H1 (cell line): ENCODE results near the gene SLC24A4. TPM values are rescaled to one million over a fixed set of nuclear protein-coding genes. Genes with fewer than 3 reads are reported as not detected.

Source experiments
- CTCF ChIA-PET: fragments of 300-600 bp; sonication (Branson Sonifier 250); formaldehyde crosslinking; loops from one replicate; lab custom pipeline; 2021; ENCODE audit not compliant: partially characterized antibody; lab: Charles Lee
- POLR2A ChIA-PET: fragments of 300-600 bp; sonication (Branson Sonifier 250); formaldehyde crosslinking; loops from one replicate; lab custom pipeline; 2021; ENCODE audit warnings: inconsistent platforms; ENCODE audit not compliant: partially characterized antibody; lab: Charles Lee
- DNase-seq, 2 experiments: peaks; one replicate each; pipeline versions ENCODE4 v3.0.0 to v3.0.0-alpha.2; 2010 to 2022; ENCODE audit warnings: low spot score in 2 of 2, low read depth in 1 of 2, mixed read lengths in 1 of 2
- FAIRE-seq: peaks from 2 replicates; lab custom pipeline; 2011; peaks lifted over from hg19 to GRCh38; lab: Jason Lieb, UNC
- H2AFZ ChIP-seq: 2 replicates; pipeline ENCODE4 v1.8.1; 2012; ENCODE audit warnings: low read length, inconsistent platforms
- H2AK5ac ChIP-seq: 2 replicates; pipeline ENCODE4 v1.6.1; 2013; ENCODE audit warnings: low read depth, low read length
- H2BK120ac ChIP-seq: replicated peaks from 2 replicates; pipeline ENCODE3; 2013; ENCODE audit warnings: low read depth, low read length, inconsistent platforms
- H2BK12ac ChIP-seq: 2 replicates; pipeline ENCODE4 v1.6.1; 2013; ENCODE audit warnings: low read depth, low read length
- H2BK15ac ChIP-seq: 2 replicates; pipeline ENCODE4 v1.6.1; 2013; ENCODE audit warnings: low read length
- H2BK20ac ChIP-seq: 2 replicates; pipeline ENCODE4 v1.6.1; 2013; ENCODE audit warnings: low read length
- H2BK5ac ChIP-seq: 2 replicates; pipeline ENCODE4 v1.6.1; 2013; ENCODE audit warnings: low read depth, low read length
- H3K14ac ChIP-seq: 2 replicates; pipeline ENCODE4 v1.6.1; 2013; ENCODE audit warnings: inconsistent platforms; ENCODE audit not compliant: insufficient read length
- H3K18ac ChIP-seq: 2 replicates; pipeline ENCODE4 v1.6.1; 2013; ENCODE audit warnings: low read length; ENCODE audit errors: extremely low read depth
- H3K23ac ChIP-seq: 2 replicates; pipeline ENCODE4 v1.6.1; 2013; ENCODE audit warnings: inconsistent platforms; ENCODE audit not compliant: insufficient read length
- H3K23me2 ChIP-seq: 2 replicates; pipeline ENCODE4 v1.6.1; 2013; ENCODE audit warnings: low read depth, low read length
- H3K27ac ChIP-seq: 2 replicates; pipeline ENCODE4 v1.6.1; 2011; ENCODE audit warnings: low read depth, low read length, inconsistent platforms
- H3K27me3 ChIP-seq, 4 experiments: replicated peaks in 1 of 4; 1 replicate in 1 of 4; 2 replicates in 3 of 4; pipeline versions ENCODE4 v1.6.1 to v1.8.1; 2011 to 2013; ENCODE audit warnings: low read length in 3 of 4, mild to moderate bottlenecking in 3 of 4, inconsistent platforms in 2 of 4, mixed read lengths in 2 of 4, moderate library complexity in 1 of 4; ENCODE audit not compliant: control insufficient read depth in 3 of 4, insufficient read depth in 3 of 4; ENCODE audit errors: extremely low read depth in 1 of 4
- H3K36me3 ChIP-seq, 4 experiments: 2 replicates each; pipeline versions ENCODE4 v1.6.1 to v1.8.1; 2011 to 2013; ENCODE audit warnings: mild to moderate bottlenecking in 4 of 4, low read length in 3 of 4, moderate library complexity in 2 of 4, control low read depth in 1 of 4, inconsistent platforms in 1 of 4; ENCODE audit not compliant: insufficient read depth in 4 of 4, control insufficient read depth in 2 of 4
- H3K4ac ChIP-seq: replicated peaks from 2 replicates; pipeline ENCODE3; 2013; ENCODE audit warnings: low read length, low read depth, mixed read lengths, inconsistent platforms; ENCODE audit not compliant: insufficient read length
- H3K4me1 ChIP-seq, 4 experiments: replicated peaks in 1 of 4; 1 replicate in 1 of 4; 2 replicates in 3 of 4; pipeline versions ENCODE4 v1.6.1 to v1.8.1; 2011 to 2013; ENCODE audit warnings: low read length in 3 of 4, inconsistent platforms in 2 of 4, mixed read lengths in 1 of 4; ENCODE audit not compliant: insufficient read depth in 4 of 4, control insufficient read depth in 3 of 4
- H3K4me2 ChIP-seq, 2 experiments: 2 replicates each; pipeline versions ENCODE4 v1.6.1 to v1.8.1; 2011 to 2013; ENCODE audit warnings: low read depth in 2 of 2, low read length in 2 of 2, control low read depth in 1 of 2, inconsistent platforms in 1 of 2, mild to moderate bottlenecking in 1 of 2; ENCODE audit not compliant: insufficient read depth in 1 of 2
- H3K4me3 ChIP-seq, 4 experiments: fragments of 200-600, 300-600 bp in 1 of 4; sonication (generic), shearing (Covaris generic), sonication (Bioruptor Twin) in 1 of 4; 2 replicates each; pipeline versions ENCODE4 v1.5.1 to v1.8.1; 2011 to 2016; ENCODE audit warnings: low read length in 4 of 4, low read depth in 3 of 4, control low read depth in 2 of 4, inconsistent platforms in 2 of 4, mild to moderate bottlenecking in 2 of 4, mixed read lengths in 1 of 4, moderate library complexity in 1 of 4; ENCODE audit not compliant: insufficient read depth in 2 of 4; ENCODE audit errors: extremely low read depth in 1 of 4
- H3K56ac ChIP-seq: replicated peaks from 2 replicates; pipeline ENCODE3; 2013; ENCODE audit warnings: low read depth, mild to moderate bottlenecking, mixed read lengths, low read length, inconsistent platforms; ENCODE audit not compliant: insufficient read length
- H3K79me1 ChIP-seq: 2 replicates; pipeline ENCODE4 v1.6.1; 2013; ENCODE audit warnings: low read depth, low read length, control low read depth
- H3K79me2 ChIP-seq, 2 experiments: 2 replicates each; pipeline versions ENCODE4 v1.6.1 to v1.8.1; 2012 to 2013; ENCODE audit warnings: low read length in 2 of 2, mild to moderate bottlenecking in 2 of 2, inconsistent platforms in 1 of 2; ENCODE audit not compliant: insufficient read depth in 2 of 2, control insufficient read depth in 1 of 2
- H3K9ac ChIP-seq, 4 experiments: replicated peaks in 1 of 4; 1 replicate in 1 of 4; 2 replicates in 3 of 4; pipeline versions ENCODE4 v1.6.1 to v1.8.1; 2011 to 2013; ENCODE audit warnings: low read depth in 3 of 4, low read length in 3 of 4, control low read depth in 2 of 4, mild to moderate bottlenecking in 2 of 4, moderate library complexity in 2 of 4, inconsistent platforms in 1 of 4; ENCODE audit errors: extremely low read depth in 1 of 4
- H3K9me3 ChIP-seq, 2 experiments: 2 replicates each; pipeline versions ENCODE4 v1.6.1 to v1.8.1; 2012 to 2013; ENCODE audit warnings: mild to moderate bottlenecking in 2 of 2, moderate library complexity in 2 of 2, control low read depth in 1 of 2, inconsistent platforms in 1 of 2, low read depth in 1 of 2, low read length in 1 of 2, mixed read lengths in 1 of 2; ENCODE audit not compliant: insufficient read depth in 2 of 2
- H4K20me1 ChIP-seq, 2 experiments: replicated peaks in 1 of 2; 2 replicates each; pipeline versions ENCODE3 to v1.8.1; 2011 to 2013; ENCODE audit warnings: inconsistent platforms in 2 of 2, low read length in 2 of 2, mild to moderate bottlenecking in 1 of 2; ENCODE audit not compliant: insufficient read depth in 2 of 2, control insufficient read depth in 1 of 2
- H4K5ac ChIP-seq: 2 replicates; pipeline ENCODE4 v1.6.1; 2013; ENCODE audit warnings: low read length, low read depth, mixed read lengths, inconsistent platforms; ENCODE audit not compliant: insufficient read length
- H4K8ac ChIP-seq: 2 replicates; pipeline ENCODE4 v1.8.0; 2013; ENCODE audit warnings: mild to moderate bottlenecking, moderate library complexity, low read length, inconsistent platforms; ENCODE audit not compliant: insufficient read depth; ENCODE audit errors: extremely low read depth
- H4K91ac ChIP-seq: replicated peaks from 2 replicates; pipeline ENCODE3; 2013; ENCODE audit warnings: low read length, mixed read lengths, inconsistent platforms; ENCODE audit not compliant: insufficient read length
- CTBP2 ChIP-seq: IDR thresholded peaks from 2 replicates; pipeline ENCODE4 v1.7.0; 2011; ENCODE audit warnings: borderline replicate concordance, mild to moderate bottlenecking, moderate library complexity, mixed read lengths, low read length; ENCODE audit not compliant: insufficient read depth, insufficient read length
- GTF2F1 ChIP-seq: IDR thresholded peaks from 2 replicates; pipeline ENCODE4 v1.6.1; 2012; ENCODE audit warnings: low read depth, low read length, improper control_type of control experiment, borderline replicate concordance
- KDM4A ChIP-seq: IDR thresholded peaks from one replicate; pipeline ENCODE4 v1.7.1; 2012; ENCODE audit warnings: low read depth, mild to moderate bottlenecking, moderate library complexity, low read length, inconsistent platforms; ENCODE audit not compliant: severe bottlenecking
- RAD21 ChIP-seq, 2 experiments: IDR thresholded peaks in 1 of 2; conservative IDR thresholded peaks in 1 of 2; 2 replicates each; pipeline ENCODE4 v1.6.1; 2011; ENCODE audit warnings: low read depth in 2 of 2, low read length in 2 of 2, improper control_type of control experiment in 1 of 2, inconsistent platforms in 1 of 2, mild to moderate bottlenecking in 1 of 2, moderate library complexity in 1 of 2
- RFX5 ChIP-seq: IDR thresholded peaks from 2 replicates; pipeline ENCODE4 v1.6.1; 2011; ENCODE audit warnings: low read depth, low read length, improper control_type of control experiment, borderline replicate concordance
- SIN3A ChIP-seq, 2 experiments: IDR thresholded peaks in 1 of 2; conservative IDR thresholded peaks in 1 of 2; 2 replicates each; pipeline ENCODE4 v1.6.1; 2011 to 2012; ENCODE audit warnings: low read length in 2 of 2, improper control_type of control experiment in 1 of 2, low read depth in 1 of 2, mild to moderate bottlenecking in 1 of 2
- TEAD4 ChIP-seq: IDR thresholded peaks from 2 replicates; pipeline ENCODE4 v1.6.1; 2012; ENCODE audit warnings: low read depth, low read length, inconsistent platforms, mixed read lengths
- WGBS, 2 experiments: shearing (Covaris generic) in 1 of 2; methylation state at CpG; one replicate each; pipeline versions ENCODE4 v1.1.6 to v1.1.7; 2013 to 2015; ENCODE audit warnings: low lambda C conversion rate in 2 of 2, mixed read lengths in 2 of 2, inconsistent platforms in 1 of 2, low coverage in 1 of 2, missing lambda C conversion rate in 1 of 2; ENCODE audit not compliant: insufficient replicate concordance in 2 of 2, insufficient coverage in 1 of 2, insufficient read length in 1 of 2; ENCODE audit errors: extremely low coverage in 1 of 2, missing lambda C conversion rate in 1 of 2; 5-methylcytosine and 5-hydroxymethylcytosine counted together
- polyA plus RNA-seq, 7 experiments: library from polyadenylated mRNA; depleted of rRNA in 3 of 7; stranded (reverse) in 5 of 7; unstranded in 2 of 7; fragments of >200 nt in 5 of 7; fragments of 200-250 nt in 2 of 7; gene quantifications; 1 replicate in 5 of 7; 2 replicates in 1 of 7; 4 replicates in 1 of 7; pipeline versions ENCODE4 v1.2.1 to v1.2.3, GENCODE V29; 2011 to 2013; ENCODE audit warnings: missing spikeins in 2 of 7, mixed read lengths in 2 of 7
- total RNA-seq: library from RNA; stranded (reverse); fragmentation: NEBNext Ultra II Directional; extraction: Animal tissue kit (Norgen Biotek cat#: 25700); gene quantifications from 2 replicates; pipeline ENCODE4 v1.2.1, GENCODE V29; 2021
- TF ChIP-seq, protein P1 (sequence below): IDR thresholded peaks from 2 replicates; pipeline ENCODE4 v1.6.1; 2012; ENCODE audit warnings: low read length, inconsistent platforms

SLC24A4 gene
- total and polyA plus RNA-seq, 2 of the 8 experiments (the other 6 are each of a cell fraction or from before 2014, with no cell fraction given), result 0.27 to 0.89 TPM

GRCh38 chr14:92513204-92513965 lies 190.4 kb downstream of the SLC24A4 start, which contains the start of gene RIN3:
Gene RIN3, plus strand, starts transcription at chr14:92513781. Its CDS starts 152 bp downstream, at chr14:92513933.
- H2AK5ac ChIP-seq, result no peak within 1 kb of the TSS
- no peak within 1 kb of the TSS for H4K5ac ChIP-seq
- H3K9me3 ChIP-seq, result no peaks in the 10 kb centered on the region
- peak within 1 kb of the TSS; percentile 48 to 77 (median 70) for H3K4me3 ChIP-seq
- FAIRE-seq, result no peak
- POLR2A ChIA-PET, result no interaction called here
- H3K56ac ChIP-seq, result peak within 1 kb of the TSS; percentile 22
- H3K36me3 ChIP-seq, result no peaks in the 10 kb centered on the region
- no peaks in the 10 kb centered on the region for H3K79me2 ChIP-seq
- no peak within 1 kb of the TSS; the same call in 1 of the 2 replicates for H3K18ac ChIP-seq
- CTCF ChIA-PET, result interaction anchor here (1.7 kb wide), 1 partner anchor 20 kb away, joined by 5 read pairs; no protein-coding TSS in a partner anchor
- no peak within 1 kb of the TSS for H2BK12ac ChIP-seq
- H3K9ac ChIP-seq, result peak within 1 kb of the TSS in 3 of 4 experiments; percentile 13 to 35 (median 24); a peak in 2 of 7 replicates
- WGBS, 2 experiments, result 16% methylated on average over 31 of the region's 79 CpGs; no CpG with 5 or more reads in 1 of the 2 experiments
- H2BK120ac ChIP-seq, result no peak within 1 kb of the TSS
- H3K23ac ChIP-seq, result no peak within 1 kb of the TSS
- H4K20me1 ChIP-seq, result no peaks in the 10 kb centered on the region
- H2BK20ac ChIP-seq, result 0 out of 2 replicates have a peak within 1 kb of the TSS, but pooled peaks have one; percentile 61
- H3K4me1 ChIP-seq, result 0 out of 7 replicates have a peak, but pooled peaks cover 0 to 5% (median under 1%) of the 10 kb centered on the region in 4 experiments
- no peak within 1 kb of the TSS for H4K91ac ChIP-seq
- peak within 1 kb of the TSS; percentile 46; the same call in 1 of the 2 replicates for H2BK15ac ChIP-seq
- peak within 1 kb of the TSS; percentile 75; the same call in 1 of the 2 replicates for H2AFZ ChIP-seq
- H3K4me2 ChIP-seq, result peak within 1 kb of the TSS; percentile 74 to 98
- H4K8ac ChIP-seq, result peak within 1 kb of the TSS; percentile 88
- peaks cover 12 to 43% (median 28%) of the 10 kb centered on the region in 4 experiments for H3K27me3 ChIP-seq
- no peak within 1 kb of the TSS for H2BK5ac ChIP-seq
- no peaks in the 10 kb centered on the region for H3K79me1 ChIP-seq
- H3K23me2 ChIP-seq, result peaks cover 14% of the 10 kb centered on the region; the same call in 1 of the 2 replicates
- peak within 1 kb of the TSS; percentile 23 for H3K4ac ChIP-seq
- DNase-seq, result peak in 1 of 2 experiments; percentile 72
- no peak within 1 kb of the TSS for H3K27ac ChIP-seq
- no peak within 1 kb of the TSS for H3K14ac ChIP-seq
- TF ChIP-seq, protein P1, sequence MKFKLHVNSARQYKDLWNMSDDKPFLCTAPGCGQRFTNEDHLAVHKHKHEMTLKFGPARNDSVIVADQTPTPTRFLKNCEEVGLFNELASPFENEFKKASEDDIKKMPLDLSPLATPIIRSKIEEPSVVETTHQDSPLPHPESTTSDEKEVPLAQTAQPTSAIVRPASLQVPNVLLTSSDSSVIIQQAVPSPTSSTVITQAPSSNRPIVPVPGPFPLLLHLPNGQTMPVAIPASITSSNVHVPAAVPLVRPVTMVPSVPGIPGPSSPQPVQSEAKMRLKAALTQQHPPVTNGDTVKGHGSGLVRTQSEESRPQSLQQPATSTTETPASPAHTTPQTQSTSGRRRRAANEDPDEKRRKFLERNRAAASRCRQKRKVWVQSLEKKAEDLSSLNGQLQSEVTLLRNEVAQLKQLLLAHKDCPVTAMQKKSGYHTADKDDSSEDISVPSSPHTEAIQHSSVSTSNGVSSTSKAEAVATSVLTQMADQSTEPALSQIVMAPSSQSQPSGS, result no peak
- TF ChIP-seq CTBP2 (no peak), RAD21 (IDR thresholded peaks at IDR 0.05 in 1 of 2, conservative IDR thresholded peaks at IDR 0.05 in 1 of 2; ENCODE audit: low read depth in 2 of 2, low read length in 2 of 2) (no peak), SIN3A (conservative IDR thresholded peaks at IDR 0.05 in 1 of 2, IDR thresholded peaks at IDR 0.05 in 1 of 2; ENCODE audit: low read depth in 1 of 2, low read length in 2 of 2) (no peak), KDM4A (no peak), TEAD4 (no peak), GTF2F1 (no peak), RFX5 (no peak)
